ENCODE data around the gene ADGRF3. TPM values are rescaled to one million over a fixed set of nuclear protein-coding genes. Genes with fewer than 3 reads are reported as not detected.

The ADGRF3 gene
- total and polyA plus RNA-seq, 2 of the 13 experiments (the other 11 are each of a cell fraction or from before 2014, with no cell fraction given), result 0.40 to 1.5 TPM

- TF ChIP-seq KLF12 (CRISPR knock-in tag; IDR thresholded peaks at IDR 0.05; ENCODE audit: borderline replicate concordance), result no peak
- 0 out of 2 replicates have a peak, but pooled peaks have one; percentile 19 for TF ChIP-seq MYPOP (CRISPR knock-in tag; IDR thresholded peaks at IDR 0.05)
- TF ChIP-seq, protein P1, sequence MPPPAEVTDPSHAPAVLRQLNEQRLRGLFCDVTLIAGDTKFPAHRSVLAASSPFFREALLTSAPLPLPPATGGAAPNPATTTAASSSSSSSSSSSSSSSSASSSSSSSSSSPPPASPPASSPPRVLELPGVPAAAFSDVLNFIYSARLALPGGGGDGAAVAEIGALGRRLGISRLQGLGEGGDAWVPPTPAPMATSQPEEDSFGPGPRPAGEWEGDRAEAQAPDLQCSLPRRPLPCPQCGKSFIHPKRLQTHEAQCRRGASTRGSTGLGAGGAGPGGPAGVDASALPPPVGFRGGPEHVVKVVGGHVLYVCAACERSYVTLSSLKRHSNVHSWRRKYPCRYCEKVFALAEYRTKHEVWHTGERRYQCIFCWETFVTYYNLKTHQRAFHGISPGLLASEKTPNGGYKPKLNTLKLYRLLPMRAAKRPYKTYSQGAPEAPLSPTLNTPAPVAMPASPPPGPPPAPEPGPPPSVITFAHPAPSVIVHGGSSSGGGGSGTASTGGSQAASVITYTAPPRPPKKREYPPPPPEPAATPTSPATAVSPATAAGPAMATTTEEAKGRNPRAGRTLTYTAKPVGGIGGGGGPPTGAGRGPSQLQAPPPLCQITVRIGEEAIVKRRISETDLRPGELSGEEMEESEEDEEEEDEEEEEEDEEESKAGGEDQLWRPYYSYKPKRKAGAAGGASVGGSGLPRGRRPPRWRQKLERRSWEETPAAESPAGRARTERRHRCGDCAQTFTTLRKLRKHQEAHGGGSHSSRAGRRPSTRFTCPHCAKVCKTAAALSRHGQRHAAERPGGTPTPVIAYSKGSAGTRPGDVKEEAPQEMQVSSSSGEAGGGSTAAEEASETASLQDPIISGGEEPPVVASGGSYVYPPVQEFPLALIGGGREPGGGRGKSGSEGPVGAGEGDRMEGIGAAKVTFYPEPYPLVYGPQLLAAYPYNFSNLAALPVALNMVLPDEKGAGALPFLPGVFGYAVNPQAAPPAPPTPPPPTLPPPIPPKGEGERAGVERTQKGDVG (CRISPR knock-in tag; IDR thresholded peaks at IDR 0.05; ENCODE audit: borderline replicate concordance), result no peak
- no peak for TF ChIP-seq PRDM15 (CRISPR knock-in tag; IDR thresholded peaks at IDR 0.05)
- TF ChIP-seq SOX5 (CRISPR knock-in tag; IDR thresholded peaks at IDR 0.05; ENCODE audit: borderline replicate concordance), result no peak; the same call in 1 of the 2 replicates
- no peak for TF ChIP-seq ZSCAN30 (CRISPR knock-in tag; IDR thresholded peaks at IDR 0.05)
- TF ChIP-seq SMAD3 (CRISPR knock-in tag; IDR thresholded peaks at IDR 0.05), result no peak
- no peak for TF ChIP-seq CENPBD1 (CRISPR knock-in tag; IDR thresholded peaks at IDR 0.05; ENCODE audit: borderline replicate concordance, low read depth)
- TF ChIP-seq FOXO4 (CRISPR knock-in tag; conservative IDR thresholded peaks at IDR 0.05), result no peak
- TF ChIP-seq ARNT (IDR thresholded peaks at IDR 0.05), result no peak
- no peak for TF ChIP-seq ZNF512 (CRISPR knock-in tag; IDR thresholded peaks at IDR 0.05)
- no peak for TF ChIP-seq ZBTB3 (CRISPR knock-in tag; IDR thresholded peaks at IDR 0.05; ENCODE audit: borderline replicate concordance, low read depth)
- TF ChIP-seq, protein P2, sequence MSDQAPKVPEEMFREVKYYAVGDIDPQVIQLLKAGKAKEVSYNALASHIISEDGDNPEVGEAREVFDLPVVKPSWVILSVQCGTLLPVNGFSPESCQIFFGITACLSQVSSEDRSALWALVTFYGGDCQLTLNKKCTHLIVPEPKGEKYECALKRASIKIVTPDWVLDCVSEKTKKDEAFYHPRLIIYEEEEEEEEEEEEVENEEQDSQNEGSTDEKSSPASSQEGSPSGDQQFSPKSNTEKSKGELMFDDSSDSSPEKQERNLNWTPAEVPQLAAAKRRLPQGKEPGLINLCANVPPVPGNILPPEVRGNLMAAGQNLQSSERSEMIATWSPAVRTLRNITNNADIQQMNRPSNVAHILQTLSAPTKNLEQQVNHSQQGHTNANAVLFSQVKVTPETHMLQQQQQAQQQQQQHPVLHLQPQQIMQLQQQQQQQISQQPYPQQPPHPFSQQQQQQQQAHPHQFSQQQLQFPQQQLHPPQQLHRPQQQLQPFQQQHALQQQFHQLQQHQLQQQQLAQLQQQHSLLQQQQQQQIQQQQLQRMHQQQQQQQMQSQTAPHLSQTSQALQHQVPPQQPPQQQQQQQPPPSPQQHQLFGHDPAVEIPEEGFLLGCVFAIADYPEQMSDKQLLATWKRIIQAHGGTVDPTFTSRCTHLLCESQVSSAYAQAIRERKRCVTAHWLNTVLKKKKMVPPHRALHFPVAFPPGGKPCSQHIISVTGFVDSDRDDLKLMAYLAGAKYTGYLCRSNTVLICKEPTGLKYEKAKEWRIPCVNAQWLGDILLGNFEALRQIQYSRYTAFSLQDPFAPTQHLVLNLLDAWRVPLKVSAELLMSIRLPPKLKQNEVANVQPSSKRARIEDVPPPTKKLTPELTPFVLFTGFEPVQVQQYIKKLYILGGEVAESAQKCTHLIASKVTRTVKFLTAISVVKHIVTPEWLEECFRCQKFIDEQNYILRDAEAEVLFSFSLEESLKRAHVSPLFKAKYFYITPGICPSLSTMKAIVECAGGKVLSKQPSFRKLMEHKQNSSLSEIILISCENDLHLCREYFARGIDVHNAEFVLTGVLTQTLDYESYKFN (CRISPR knock-in tag; conservative IDR thresholded peaks at IDR 0.05), result 0 out of 2 replicates have a peak, but pooled peaks have one; percentile 13
These were observed 16.5 kb downstream of the ADGRF3 start (continued) for GRCh38 chr2:26330114-26330549.
